ENCODE data around the gene PYURF. TPM values are rescaled to one million over a fixed set of nuclear protein-coding genes. Genes with fewer than 3 reads are reported as not detected.
"Not testable (repeated sequence)": the region's sequence is repeated elsewhere in the genome, so short reads cannot be mapped to it uniquely, and the experiment has no call there.

PYURF gene, protein sequence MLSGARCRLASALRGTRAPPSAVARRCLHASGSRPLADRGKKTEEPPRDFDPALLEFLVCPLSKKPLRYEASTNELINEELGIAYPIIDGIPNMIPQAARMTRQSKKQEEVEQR
- 57.6 TPM for total RNA-seq
- long read RNA-seq, transcript PYURF-201 (2 exons, 1,361 nt) = major isoform, 248 of 250 reads
- long read RNA-seq, partial matches to known transcripts = 0 of 250 reads
- long read RNA-seq, other reads (novel, unspliced or antisense) = 2 of 250 reads

DNA sequence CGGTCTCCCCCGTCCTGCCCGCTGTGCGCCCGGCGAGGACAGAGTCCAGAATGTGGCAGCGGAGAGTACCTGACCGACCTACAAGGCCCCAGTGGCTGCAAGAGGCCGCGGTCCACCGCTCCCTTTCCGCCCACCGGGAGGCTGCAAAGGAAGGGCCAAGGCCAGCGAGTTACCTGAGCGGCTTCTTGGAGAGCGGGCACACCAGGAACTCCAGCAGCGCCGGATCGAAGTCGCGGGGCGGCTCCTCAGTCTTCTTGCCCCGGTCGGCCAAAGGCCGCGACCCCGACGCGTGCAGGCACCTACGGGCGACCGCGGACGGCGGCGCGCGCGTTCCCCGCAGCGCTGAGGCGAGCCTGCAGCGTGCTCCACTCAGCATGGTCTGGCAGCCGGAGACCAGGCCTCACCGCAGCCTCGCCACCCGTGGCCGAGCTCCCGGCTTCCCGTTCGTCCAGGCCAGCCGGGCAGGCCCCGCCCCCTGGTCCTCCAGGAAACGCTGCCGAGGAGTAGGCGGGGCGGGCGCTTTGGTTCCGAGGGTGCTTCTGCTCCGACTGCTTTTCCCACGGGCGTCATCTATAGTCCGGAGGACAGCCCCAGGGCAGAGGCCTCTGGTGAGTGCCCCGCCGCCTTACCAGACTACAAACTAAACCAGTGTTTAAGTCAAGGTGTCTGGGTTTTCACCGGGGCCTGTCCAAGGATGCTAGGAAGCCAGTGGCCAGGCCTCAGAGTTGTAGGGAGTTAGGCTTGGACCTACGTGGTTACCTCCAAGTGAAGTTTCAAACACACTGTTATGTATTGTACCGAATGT is at the start of gene PYURF:
TSS of gene PYURF (minus strand) at position 452 of the 805 bp plus-strand sequence. CDS start at position 376, 76 bp downstream.
- intact Hi-C loops (cut with DNase I) = no loop called here
- TF ChIP-seq, protein P1, sequence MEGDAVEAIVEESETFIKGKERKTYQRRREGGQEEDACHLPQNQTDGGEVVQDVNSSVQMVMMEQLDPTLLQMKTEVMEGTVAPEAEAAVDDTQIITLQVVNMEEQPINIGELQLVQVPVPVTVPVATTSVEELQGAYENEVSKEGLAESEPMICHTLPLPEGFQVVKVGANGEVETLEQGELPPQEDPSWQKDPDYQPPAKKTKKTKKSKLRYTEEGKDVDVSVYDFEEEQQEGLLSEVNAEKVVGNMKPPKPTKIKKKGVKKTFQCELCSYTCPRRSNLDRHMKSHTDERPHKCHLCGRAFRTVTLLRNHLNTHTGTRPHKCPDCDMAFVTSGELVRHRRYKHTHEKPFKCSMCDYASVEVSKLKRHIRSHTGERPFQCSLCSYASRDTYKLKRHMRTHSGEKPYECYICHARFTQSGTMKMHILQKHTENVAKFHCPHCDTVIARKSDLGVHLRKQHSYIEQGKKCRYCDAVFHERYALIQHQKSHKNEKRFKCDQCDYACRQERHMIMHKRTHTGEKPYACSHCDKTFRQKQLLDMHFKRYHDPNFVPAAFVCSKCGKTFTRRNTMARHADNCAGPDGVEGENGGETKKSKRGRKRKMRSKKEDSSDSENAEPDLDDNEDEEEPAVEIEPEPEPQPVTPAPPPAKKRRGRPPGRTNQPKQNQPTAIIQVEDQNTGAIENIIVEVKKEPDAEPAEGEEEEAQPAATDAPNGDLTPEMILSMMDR (IDR thresholded peaks at IDR 0.05) = no peak
- DNase-seq = peak; percentile 98

DNA sequence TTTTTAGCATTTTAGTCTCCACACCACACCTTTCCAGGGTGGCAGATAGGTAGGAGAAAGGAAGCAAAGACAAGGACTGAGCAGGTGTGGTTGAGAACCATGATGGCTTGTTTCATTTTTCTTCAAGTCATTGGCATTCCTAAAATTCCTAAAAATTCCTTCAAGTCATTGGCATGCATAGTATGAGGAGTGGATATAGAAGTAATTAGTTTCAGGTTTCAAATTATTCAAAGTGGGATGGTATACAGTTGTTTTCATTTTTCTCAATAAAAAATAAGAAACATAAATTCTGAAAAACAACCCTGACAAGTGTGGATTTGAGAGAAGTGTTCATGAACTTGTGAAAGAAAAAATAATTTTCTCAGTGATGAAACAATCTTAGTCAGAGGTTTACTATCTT is 46.4 kb upstream of the PYURF start:
- intact Hi-C loops (cut with DNase I) = no loop called here
- no peaks in the 10 kb centered on the region for H3K27me3 ChIP-seq (ENCODE audit: low read depth)
- H3K9me3 ChIP-seq = no peaks in the 10 kb centered on the region
- no peak for ATAC-seq
- no peak overlapping the region for H3K27ac ChIP-seq
- no peak overlapping the region for H3K4me3 ChIP-seq
- TF ChIP-seq, protein P1 (IDR thresholded peaks at IDR 0.05) = no peak
- H3K36me3 ChIP-seq = no peaks in the 10 kb centered on the region
- peaks cover 9% of the 10 kb centered on the region for H3K4me1 ChIP-seq
- no peak for DNase-seq

More for the DNA sequence above, at the start of gene PYURF:
- peak within 1 kb of the TSS; percentile 92 for H3K27ac ChIP-seq
- H3K4me1 ChIP-seq = peaks cover 27% of the 10 kb centered on the region
- peaks cover 24% of the 10 kb centered on the region for H3K36me3 ChIP-seq
- no peaks in the 10 kb centered on the region for H3K27me3 ChIP-seq (ENCODE audit: low read depth)
- peak within 1 kb of the TSS; percentile 96 for H3K4me3 ChIP-seq
- H3K9me3 ChIP-seq = no peaks in the 10 kb centered on the region
- peak; percentile 99 for ATAC-seq

DNA sequence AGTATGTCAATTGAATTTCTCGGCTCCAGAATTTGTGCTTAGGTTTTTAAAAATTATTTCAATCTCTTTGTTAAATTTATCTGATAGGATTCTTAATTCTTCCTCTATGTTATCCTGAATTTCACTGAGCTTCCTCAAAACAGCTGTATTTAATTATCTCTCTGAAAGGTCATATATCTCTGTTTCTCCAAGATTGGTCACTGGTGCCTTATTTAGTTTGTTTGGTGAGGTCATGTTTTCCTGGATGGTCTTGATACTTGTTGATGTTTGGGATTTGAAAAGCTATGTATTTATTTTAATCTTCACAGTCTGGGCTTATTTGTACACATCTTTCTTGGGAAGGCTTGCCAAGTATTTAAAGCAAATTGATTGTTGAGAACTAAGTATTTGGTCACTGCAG is 44.0 kb upstream of the PYURF start:
- H3K36me3 ChIP-seq = no peaks in the 10 kb centered on the region
- ATAC-seq (no peak), DNase-seq (no peak)
- no peaks in the 10 kb centered on the region for H3K9me3 ChIP-seq
- intact Hi-C loops (cut with DNase I) = no loop called here
- H3K27ac ChIP-seq = no peak overlapping the region
- no peaks in the 10 kb centered on the region for H3K4me1 ChIP-seq
- H3K4me3 ChIP-seq = no peak overlapping the region
- TF ChIP-seq, protein P1 (IDR thresholded peaks at IDR 0.05) = no peak
- no peaks in the 10 kb centered on the region for H3K27me3 ChIP-seq (ENCODE audit: low read depth)

DNA sequence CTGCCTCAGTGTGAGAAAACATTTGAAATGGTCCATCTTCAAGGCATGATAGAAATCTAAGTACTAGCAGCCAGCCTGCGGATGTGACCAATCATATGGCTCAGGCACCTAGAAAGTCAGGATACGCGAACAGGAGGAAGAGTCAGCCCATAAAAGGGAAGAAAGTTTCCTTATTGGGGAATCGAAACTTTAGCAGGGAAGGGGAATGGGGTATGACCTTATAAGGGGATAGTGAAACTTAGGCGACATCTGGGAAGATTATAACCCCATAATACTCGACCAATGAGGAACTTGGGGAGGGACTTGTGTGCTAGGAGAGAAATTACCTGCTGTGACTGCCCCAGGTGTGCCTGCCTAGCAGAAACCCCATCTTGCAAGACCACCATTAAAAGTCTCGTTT is 26.2 kb upstream of the PYURF start:
- no peak overlapping the region for H3K4me3 ChIP-seq
- ATAC-seq (no peak), DNase-seq (no peak)
- TF ChIP-seq, protein P1 (IDR thresholded peaks at IDR 0.05) = no peak
- no peaks in the 10 kb centered on the region for H3K36me3 ChIP-seq
- no peak overlapping the region for H3K27ac ChIP-seq
- no peaks in the 10 kb centered on the region for H3K27me3 ChIP-seq (ENCODE audit: low read depth)
- no peaks in the 10 kb centered on the region for H3K9me3 ChIP-seq
- intact Hi-C loops (cut with DNase I) = no loop called here
- no peaks in the 10 kb centered on the region for H3K4me1 ChIP-seq

DNA sequence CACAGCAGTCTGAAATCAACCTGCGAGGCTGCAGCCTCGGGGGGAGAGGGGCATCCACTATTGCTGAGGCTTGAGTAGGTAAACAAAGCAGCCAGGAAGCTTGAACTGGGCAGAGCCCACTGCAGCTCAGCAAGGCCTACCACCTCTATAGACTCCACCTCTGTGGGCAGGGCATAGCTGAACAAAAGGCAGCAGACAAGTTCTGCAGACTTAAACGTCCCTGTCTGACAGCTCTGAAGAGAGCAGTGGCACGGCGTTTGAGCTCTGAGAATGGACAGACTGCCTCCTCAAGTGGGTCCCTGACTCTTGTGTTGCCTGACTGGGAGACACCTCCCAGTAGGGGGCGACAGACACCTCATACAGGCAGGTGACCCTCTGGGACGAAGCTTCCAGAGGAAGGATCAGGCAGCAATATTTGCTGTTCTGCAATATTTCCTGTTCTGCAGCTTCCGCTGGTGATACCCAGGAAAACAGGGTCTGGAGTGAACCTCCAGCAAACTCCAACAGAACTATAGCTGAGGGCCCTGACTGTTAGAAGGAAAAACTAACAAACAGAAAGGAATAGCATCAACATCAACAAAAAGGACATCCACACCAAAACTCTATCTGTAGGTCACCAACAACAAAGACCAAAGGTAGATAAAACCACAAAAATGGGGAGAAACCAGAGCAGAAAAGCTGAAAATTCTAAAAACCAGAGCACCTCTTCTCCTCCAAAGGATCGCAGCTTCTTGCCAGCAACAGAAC is 15.9 kb upstream of the PYURF start:
- not testable (repeated sequence) for H3K27ac ChIP-seq; H3K4me1 ChIP-seq; ATAC-seq; H3K36me3 ChIP-seq; H3K4me3 ChIP-seq; H3K9me3 ChIP-seq; H3K27me3 ChIP-seq (ENCODE audit: low read depth)
- intact Hi-C loops (cut with DNase I) = loop anchor here (5.0 kb wide), 1 partner anchor 118 kb away; no protein-coding TSS in a partner anchor
- TF ChIP-seq, protein P1 (IDR thresholded peaks at IDR 0.05) = peak; percentile 82
- peak; percentile 82 for DNase-seq

Data from lower lobe of right lung (tissue), 2 donors.